ENCODE results near the gene NSUN7.

Gene NSUN7

DNA sequence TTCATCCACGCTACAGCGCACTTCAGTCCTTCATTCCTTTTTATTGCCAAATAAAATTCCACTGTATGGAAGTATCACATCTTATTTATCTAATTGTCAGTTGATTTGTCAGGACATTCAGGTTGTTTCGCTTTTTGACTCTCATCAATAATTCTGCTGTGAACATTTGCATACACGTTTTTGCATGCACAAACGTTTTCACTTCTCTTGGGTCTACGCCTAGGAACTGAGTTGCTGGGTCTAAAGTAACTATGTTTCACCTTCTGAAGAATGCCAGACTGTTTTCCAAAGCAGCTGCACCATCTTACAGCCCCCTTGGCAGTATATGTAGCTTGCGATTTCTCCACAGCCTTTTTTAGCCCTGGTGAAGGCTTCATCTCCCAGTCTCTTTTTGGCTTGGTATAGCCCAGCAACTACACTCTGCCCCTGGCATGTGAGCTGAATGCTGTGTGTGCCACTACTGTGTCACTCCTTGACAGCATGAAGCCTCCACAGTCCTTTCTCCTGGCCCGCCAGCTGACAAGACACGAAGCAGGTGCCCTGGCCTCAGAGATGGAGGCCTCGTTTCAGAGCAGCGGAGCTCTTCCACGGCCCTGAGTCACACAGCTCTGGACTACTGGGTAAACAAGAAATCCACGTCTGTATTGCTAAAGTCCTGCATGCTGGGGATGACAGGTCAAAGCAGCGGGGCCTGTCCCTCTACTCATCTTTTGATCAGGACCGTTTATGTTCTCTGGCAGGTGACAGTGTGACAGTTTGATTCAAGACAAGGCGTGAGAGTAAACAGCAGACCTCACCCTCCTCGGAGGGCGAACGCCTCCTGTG, 75.5 kb downstream of the NSUN7 start:
- DNase-seq (ENCODE audit: low read depth, low spot score), result no peak
- in situ Hi-C loops (cut with HindIII; ENCODE audit: low sequenced_read_pairs), result no loop called here
- TF ChIP-seq, protein P1, sequence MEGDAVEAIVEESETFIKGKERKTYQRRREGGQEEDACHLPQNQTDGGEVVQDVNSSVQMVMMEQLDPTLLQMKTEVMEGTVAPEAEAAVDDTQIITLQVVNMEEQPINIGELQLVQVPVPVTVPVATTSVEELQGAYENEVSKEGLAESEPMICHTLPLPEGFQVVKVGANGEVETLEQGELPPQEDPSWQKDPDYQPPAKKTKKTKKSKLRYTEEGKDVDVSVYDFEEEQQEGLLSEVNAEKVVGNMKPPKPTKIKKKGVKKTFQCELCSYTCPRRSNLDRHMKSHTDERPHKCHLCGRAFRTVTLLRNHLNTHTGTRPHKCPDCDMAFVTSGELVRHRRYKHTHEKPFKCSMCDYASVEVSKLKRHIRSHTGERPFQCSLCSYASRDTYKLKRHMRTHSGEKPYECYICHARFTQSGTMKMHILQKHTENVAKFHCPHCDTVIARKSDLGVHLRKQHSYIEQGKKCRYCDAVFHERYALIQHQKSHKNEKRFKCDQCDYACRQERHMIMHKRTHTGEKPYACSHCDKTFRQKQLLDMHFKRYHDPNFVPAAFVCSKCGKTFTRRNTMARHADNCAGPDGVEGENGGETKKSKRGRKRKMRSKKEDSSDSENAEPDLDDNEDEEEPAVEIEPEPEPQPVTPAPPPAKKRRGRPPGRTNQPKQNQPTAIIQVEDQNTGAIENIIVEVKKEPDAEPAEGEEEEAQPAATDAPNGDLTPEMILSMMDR (IDR thresholded peaks at IDR 0.05; ENCODE audit: low read depth, low read length), result no peak
- H3K4me3 ChIP-seq (ENCODE audit: low read depth, low read length), result no peak overlapping the region

DNA sequence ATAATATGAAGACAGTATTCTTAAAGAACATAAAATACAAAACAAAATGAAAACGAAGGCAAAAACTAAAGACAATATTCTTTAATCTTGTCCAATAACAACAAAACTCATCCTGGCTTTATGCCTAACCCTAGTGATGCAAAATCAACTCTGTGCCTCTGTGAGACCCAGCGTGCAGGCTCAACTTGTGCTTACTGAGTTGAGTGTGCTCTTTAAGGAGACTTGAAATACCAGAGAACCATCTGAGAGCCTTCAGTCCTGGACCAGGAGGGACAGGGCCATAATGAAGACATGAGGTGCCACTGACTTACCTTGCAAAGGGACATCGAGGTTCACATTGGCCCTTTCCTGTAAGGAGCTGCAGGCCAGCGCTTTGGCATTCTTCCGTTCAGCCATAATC, 77.1 kb downstream of the NSUN7 start:
- TF ChIP-seq, protein P1 (IDR thresholded peaks at IDR 0.05; ENCODE audit: low read depth, low read length), result no peak
- in situ Hi-C loops (cut with HindIII; ENCODE audit: low sequenced_read_pairs), result no loop called here
- no peak for DNase-seq (ENCODE audit: low read depth, low spot score)
- no peak overlapping the region for H3K4me3 ChIP-seq (ENCODE audit: low read depth, low read length)

DNA sequence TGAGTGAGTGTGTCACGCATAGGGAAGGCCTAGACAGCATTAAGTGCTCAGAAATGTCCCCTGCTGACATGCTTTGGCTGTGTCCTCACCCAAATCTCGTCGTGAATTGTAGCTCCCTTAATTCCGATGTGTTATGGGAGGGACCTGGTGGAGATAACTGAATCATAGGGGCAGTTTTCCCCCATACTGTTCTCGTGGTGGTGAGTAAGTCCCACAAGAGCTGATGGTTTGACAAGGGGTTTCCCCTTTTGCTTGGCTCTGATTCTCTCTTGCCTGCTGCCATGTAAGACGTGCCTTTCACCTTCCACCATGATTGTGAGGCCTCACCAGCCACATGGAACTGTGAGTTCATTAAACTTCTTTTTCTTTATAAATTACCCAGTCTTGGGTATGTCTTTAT, 78.0 kb downstream of the NSUN7 start:
- in situ Hi-C loops (cut with HindIII; ENCODE audit: low sequenced_read_pairs), result no loop called here
- no peak for DNase-seq (ENCODE audit: low read depth, low spot score)
- H3K4me3 ChIP-seq (ENCODE audit: low read depth, low read length), result no peak overlapping the region
- TF ChIP-seq, protein P1 (IDR thresholded peaks at IDR 0.05; ENCODE audit: low read depth, low read length), result no peak

DNA sequence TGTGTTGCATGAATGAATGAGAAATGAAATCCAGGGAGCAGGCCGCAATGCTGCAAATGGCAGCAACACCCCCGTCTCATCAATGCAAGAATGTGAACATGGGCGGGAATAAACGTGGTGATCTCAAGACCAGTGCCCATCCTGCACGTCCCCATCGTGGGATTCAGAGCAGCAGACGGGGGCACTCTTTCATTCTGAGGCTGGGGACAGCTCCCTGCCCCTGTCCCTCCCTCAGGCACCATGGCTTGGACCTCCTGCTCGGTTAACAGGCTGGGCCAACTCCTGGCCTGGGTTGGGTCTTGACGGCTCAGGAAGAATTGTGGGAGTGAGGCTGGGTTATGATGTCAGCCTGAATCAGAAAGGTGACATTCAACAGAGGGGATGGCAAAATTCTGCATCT, 78.9 kb downstream of the NSUN7 start:
- DNase-seq (ENCODE audit: low read depth, low spot score), result no peak
- in situ Hi-C loops (cut with HindIII; ENCODE audit: low sequenced_read_pairs), result no loop called here
- TF ChIP-seq, protein P1 (IDR thresholded peaks at IDR 0.05; ENCODE audit: low read depth, low read length), result no peak
- no peak overlapping the region for H3K4me3 ChIP-seq (ENCODE audit: low read depth, low read length)

DNA sequence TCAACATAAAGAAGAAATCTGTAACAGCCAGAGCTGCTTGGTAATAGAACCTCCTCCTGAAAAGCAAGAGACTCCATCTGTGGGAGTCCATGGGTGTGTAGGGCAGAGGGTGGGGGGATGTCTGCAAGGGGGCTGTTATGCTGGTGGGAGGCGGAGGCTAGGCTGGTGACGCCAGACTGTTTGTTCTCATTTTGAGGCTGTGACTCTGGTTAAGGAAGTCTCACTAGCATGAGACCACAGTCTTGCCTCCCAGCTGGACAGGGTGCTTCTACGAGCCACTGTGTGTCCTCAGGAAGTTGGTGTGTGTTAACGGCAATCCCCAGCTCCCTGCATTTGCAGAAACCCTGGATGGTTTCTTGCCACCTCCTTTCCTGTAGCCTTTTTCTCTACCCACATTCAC, 79.8 kb downstream of the NSUN7 start:
- TF ChIP-seq, protein P1 (IDR thresholded peaks at IDR 0.05; ENCODE audit: low read depth, low read length), result no peak
- no peak for DNase-seq (ENCODE audit: low read depth, low spot score)
- H3K4me3 ChIP-seq (ENCODE audit: low read depth, low read length), result no peak overlapping the region
- in situ Hi-C loops (cut with HindIII; ENCODE audit: low sequenced_read_pairs), result no loop called here

DNA sequence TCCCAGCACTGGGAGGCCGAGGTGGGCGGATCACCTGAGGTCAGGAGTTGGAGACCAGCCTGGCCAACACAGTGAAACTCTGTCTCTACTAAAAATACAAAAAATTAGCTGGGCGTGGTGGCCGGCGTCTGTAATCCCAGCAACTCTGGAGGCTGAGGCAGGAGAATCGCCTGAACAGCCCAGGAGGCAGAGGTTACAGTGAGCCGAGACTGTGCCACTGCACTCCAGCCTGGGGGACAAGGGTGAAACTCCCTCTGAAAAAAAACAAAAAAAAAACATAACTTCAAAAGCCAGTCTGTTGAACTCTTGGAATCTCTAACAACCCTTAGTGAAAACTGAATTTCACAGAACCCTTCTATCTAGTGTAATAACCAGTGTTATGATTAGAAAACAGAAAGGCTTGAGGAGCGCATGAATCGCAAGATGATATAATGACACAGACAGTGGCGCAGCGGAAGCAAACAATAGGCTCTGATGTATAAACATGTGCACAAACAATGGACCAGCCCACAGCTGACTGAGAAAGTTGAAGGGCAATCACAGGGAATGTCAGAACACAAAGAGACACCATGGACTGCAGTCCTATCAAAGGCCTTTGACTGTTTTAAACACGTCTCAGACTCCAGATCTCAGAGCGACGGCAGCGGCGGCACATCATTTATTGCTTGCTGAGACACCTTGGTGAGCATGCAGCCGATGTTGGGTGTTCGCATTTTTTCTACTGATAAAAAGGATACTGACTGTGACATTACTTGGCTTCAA, 81.6 kb downstream of the NSUN7 start:
- in situ Hi-C loops (cut with HindIII; ENCODE audit: low sequenced_read_pairs), result no loop called here
- TF ChIP-seq, protein P1 (IDR thresholded peaks at IDR 0.05; ENCODE audit: low read depth, low read length), result no peak
- no peak overlapping the region for H3K4me3 ChIP-seq (ENCODE audit: low read depth, low read length)
- no peak for DNase-seq (ENCODE audit: low read depth, low spot score)

All from astrocyte of the spinal cord (primary cell).